Thyroid gland (tissue), 4 donors: Measurements from ENCODE around the gene UNC50.

Experiments
- CTCF ChIP-seq, 6 experiments: fragments of 200-600 bp in 3 of 6; fragments of 450-650 bp in 3 of 6; sonication (generic) in 3 of 6; IDR thresholded peaks; one replicate each; pipeline ENCODE4 v1.5.1; 2016 to 2019; ENCODE audit warnings: antibody characterized with exemption in 6 of 6, mild to moderate bottlenecking in 2 of 6, inconsistent platforms in 1 of 6, moderate library complexity in 1 of 6
- POLR2A ChIP-seq, 2 donors: fragments of 450-650 bp; IDR thresholded peaks; one replicate each; pipeline ENCODE4 v1.6.1; 2017; ENCODE audit warnings: antibody characterized with exemption in 2 of 2, mild to moderate bottlenecking in 2 of 2, moderate library complexity in 1 of 2

- no peak for TF ChIP-seq CTCF (IDR thresholded peaks at IDR 0.05)
- no peak for TF ChIP-seq POLR2A (IDR thresholded peaks at IDR 0.05)
These were observed 5.8 kb downstream of the UNC50 start for GRCh38 chr2:98614024-98614739.
